SH-SY5Y (cell line): ENCODE measurements around the gene EHMT1.

Experiments used
- GATA2 ChIP-seq: IDR thresholded peaks from 2 replicates; pipeline ENCODE4 v1.6.1; 2011; ENCODE audit warnings: mild to moderate bottlenecking, low read depth, low read length
- GATA3 ChIP-seq: IDR thresholded peaks from 2 replicates; pipeline ENCODE4 v1.6.1; 2011; ENCODE audit warnings: low read depth, mild to moderate bottlenecking, low read length, moderate library complexity

DNA sequence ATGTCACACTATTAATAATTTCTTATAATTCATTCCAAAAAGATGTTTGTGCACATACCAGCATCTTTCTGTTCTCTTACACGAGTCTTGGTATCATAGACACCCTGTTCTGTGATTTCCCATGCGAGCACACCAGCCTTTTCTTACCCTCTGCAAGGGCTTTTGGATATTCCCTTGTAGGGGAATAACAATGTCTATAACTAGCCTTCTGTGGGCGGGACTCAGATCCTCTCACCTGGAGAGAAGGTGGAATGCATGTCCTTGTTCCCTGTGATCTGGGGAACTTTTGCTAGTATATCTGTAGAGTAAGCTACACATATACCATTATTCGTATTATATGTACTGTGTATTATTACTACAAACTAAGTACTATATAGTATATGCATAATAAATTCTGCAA is 44.8 kb downstream of the EHMT1 start:
- TF ChIP-seq GATA2 (no peak), GATA3 (no peak)
